Activated CD4-positive, alpha-beta T cell treated with anti-CD3 and anti-CD28 coated beads, Interleukin-2, amount 10 ng/mL, durations not matched to agents 24 days and 14 days (primary cell): ENCODE data around the gene TGM5. TPM values are rescaled to one million over a fixed set of nuclear protein-coding genes. Genes with fewer than 3 reads are reported as not detected.
"Not testable (repeated sequence)": the region's sequence is repeated elsewhere in the genome, so short reads cannot be mapped to it uniquely, and the experiment has no call there.

Source experiments
- DNase-seq: peaks from one replicate; pipeline ENCODE4 v3.0.0; 2022
- H3K27ac Mint-ChIP-seq: one replicate; pipeline ENCODE4 v1.8.0; 2022; ENCODE audit warnings: mild to moderate bottlenecking, mixed read lengths
- H3K27me3 Mint-ChIP-seq: one replicate; pipeline ENCODE4 v1.8.0; 2022; ENCODE audit warnings: mixed read lengths
- H3K36me3 Mint-ChIP-seq: one replicate; pipeline ENCODE4 v1.8.0; 2022; ENCODE audit warnings: low read depth, mild to moderate bottlenecking, mixed read lengths
- H3K4me1 Mint-ChIP-seq: one replicate; pipeline ENCODE4 v1.8.0; 2021; ENCODE audit warnings: mixed read lengths
- H3K4me3 Mint-ChIP-seq: one replicate; pipeline ENCODE4 v1.8.0; 2022; ENCODE audit warnings: mild to moderate bottlenecking, moderate library complexity, mixed read lengths
- H3K9me3 Mint-ChIP-seq: one replicate; pipeline ENCODE4 v1.8.0; 2021; ENCODE audit warnings: mixed read lengths
- intact Hi-C: fragments of 100-400 bp; cut with micrococcal nuclease; formaldehyde crosslinking; loops from one replicate; pipeline ENCODE4 v1.15.1; 2023
- total RNA-seq: library from RNA; stranded (reverse); gene quantifications from 2 replicates; pipeline ENCODE4 v1.2.3, GENCODE V29; 2022

Gene TGM5
- total RNA-seq, 1 donor from 2014 or later: not detected

DNA sequence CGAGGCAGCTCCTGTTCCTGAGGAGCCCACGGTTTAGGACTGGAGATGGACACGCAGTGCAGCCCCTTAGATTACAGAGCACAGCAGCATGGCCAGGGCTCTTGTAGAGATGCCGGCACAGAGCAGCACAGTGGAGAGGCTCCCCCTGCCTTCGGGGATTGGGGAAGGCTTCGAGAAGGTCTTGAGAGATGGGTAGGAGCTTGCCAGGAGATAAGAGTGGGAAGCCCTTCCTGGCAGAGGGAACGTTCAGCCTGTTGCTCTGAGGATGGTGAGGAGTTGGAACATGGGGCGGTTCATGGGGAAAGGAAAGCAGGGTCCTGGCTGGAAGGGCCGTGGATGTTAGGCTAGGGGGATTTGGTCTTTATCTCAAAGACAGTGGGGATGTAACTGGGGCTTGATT, 55.9 kb downstream of the TGM5 start:
- Mint-ChIP-seq H3K36me3 (no peaks in the 10 kb centered on the region), H3K27ac (no peak overlapping the region), H3K27me3 (peaks cover 16% of the 10 kb centered on the region), H3K9me3 (no peaks in the 10 kb centered on the region), H3K4me1 (no peaks in the 10 kb centered on the region), H3K4me3 (no peak overlapping the region)
- no peak for DNase-seq
- intact Hi-C loops: no loop called here

DNA sequence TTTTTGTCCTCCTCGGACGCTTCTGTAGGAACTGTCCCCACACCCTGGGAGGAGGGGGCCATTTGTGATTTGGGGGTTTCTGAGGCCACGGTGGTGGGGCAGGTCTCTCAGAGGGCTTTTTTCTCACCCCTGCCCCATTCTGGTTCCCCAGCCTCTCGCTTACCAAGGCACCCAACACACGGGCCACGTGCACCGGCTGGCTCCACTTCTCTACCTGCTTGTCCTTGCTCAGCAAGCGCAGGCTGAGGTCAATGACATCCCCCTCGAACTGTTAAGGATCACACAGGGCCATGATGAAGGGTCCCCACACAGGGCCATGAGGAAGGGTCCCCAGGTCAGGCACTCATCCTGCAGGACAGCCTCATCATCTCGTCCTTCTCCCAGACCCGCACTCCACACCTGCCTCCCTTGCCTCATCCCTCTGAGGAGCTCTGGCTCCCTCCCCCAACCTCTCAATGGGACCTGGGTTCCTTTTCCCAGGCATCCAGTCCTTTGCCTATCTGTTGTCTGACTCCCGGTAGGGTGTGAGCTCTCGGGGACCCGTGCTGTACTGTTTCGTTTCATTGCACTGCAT, 56.5 kb downstream of the TGM5 start:
- Mint-ChIP-seq H3K27ac (no peak overlapping the region), H3K9me3 (no peaks in the 10 kb centered on the region), H3K4me3 (no peak overlapping the region), H3K4me1 (no peaks in the 10 kb centered on the region), H3K27me3 (peaks cover 17% of the 10 kb centered on the region), H3K36me3 (no peaks in the 10 kb centered on the region)
- no peak for DNase-seq
- intact Hi-C loops: no loop called here

- no peaks in the 10 kb centered on the region for H3K9me3 Mint-ChIP-seq
- no peak for DNase-seq
- H3K4me1 Mint-ChIP-seq: peaks cover 3% of the 10 kb centered on the region
- H3K27ac Mint-ChIP-seq: no peak overlapping the region
- intact Hi-C loops: no loop called here
- no peaks in the 10 kb centered on the region for H3K36me3 Mint-ChIP-seq
- no peak overlapping the region for H3K4me3 Mint-ChIP-seq
- peaks cover 19% of the 10 kb centered on the region for H3K27me3 Mint-ChIP-seq
These were observed 57.5 kb downstream of the TGM5 start for GRCh38 chr15:43209059-43209824.

- H3K9me3 Mint-ChIP-seq: no peaks in the 10 kb centered on the region
- no peak for DNase-seq
These were observed 58.4 kb downstream of the TGM5 start for GRCh38 chr15:43208052-43209002.

DNA sequence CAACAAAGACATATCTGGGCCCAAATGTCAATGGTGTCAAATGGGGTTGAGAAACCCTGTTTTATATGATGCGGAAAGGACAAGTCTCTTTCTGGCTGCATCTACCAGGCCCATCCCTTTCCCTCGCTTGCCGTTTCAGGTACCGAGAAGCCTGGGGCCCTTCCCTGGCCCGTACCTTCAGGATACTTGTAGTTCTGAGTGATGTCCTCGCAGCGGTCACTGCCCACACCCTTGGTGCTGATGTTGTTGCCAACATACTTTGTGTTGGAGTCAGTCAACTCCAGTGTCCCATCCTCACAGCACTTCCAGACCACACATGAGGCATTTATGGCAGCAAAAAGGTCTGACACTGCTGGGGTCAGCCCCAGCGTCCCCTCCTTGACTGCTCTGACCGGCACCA, 59.7 kb downstream of the TGM5 start:
- H3K27ac Mint-ChIP-seq: no peak overlapping the region
- intact Hi-C loops: no loop called here
- peaks cover 5% of the 10 kb centered on the region for H3K4me1 Mint-ChIP-seq
- no peaks in the 10 kb centered on the region for H3K9me3 Mint-ChIP-seq
- H3K36me3 Mint-ChIP-seq: no peaks in the 10 kb centered on the region
- no peak overlapping the region for H3K4me3 Mint-ChIP-seq
- DNase-seq: no peak
- peaks cover 19% of the 10 kb centered on the region for H3K27me3 Mint-ChIP-seq

More at GRCh38 chr15:43208052-43209002, 58.4 kb downstream of the TGM5 start:
- Mint-ChIP-seq H3K36me3 (no peaks in the 10 kb centered on the region), H3K4me1 (peaks cover 5% of the 10 kb centered on the region), H3K27me3 (peaks cover 19% of the 10 kb centered on the region), H3K4me3 (no peak overlapping the region), H3K27ac (no peak overlapping the region)
- intact Hi-C loops: no loop called here

GRCh38 chr15:43206054-43206453, 60.7 kb downstream of the TGM5 start:
- Mint-ChIP-seq H3K27me3 (peaks cover 19% of the 10 kb centered on the region), H3K27ac (no peak overlapping the region), H3K4me3 (no peak overlapping the region), H3K9me3 (no peaks in the 10 kb centered on the region), H3K36me3 (no peaks in the 10 kb centered on the region), H3K4me1 (peaks cover 5% of the 10 kb centered on the region)
- DNase-seq: no peak
- intact Hi-C loops: no loop called here

DNA sequence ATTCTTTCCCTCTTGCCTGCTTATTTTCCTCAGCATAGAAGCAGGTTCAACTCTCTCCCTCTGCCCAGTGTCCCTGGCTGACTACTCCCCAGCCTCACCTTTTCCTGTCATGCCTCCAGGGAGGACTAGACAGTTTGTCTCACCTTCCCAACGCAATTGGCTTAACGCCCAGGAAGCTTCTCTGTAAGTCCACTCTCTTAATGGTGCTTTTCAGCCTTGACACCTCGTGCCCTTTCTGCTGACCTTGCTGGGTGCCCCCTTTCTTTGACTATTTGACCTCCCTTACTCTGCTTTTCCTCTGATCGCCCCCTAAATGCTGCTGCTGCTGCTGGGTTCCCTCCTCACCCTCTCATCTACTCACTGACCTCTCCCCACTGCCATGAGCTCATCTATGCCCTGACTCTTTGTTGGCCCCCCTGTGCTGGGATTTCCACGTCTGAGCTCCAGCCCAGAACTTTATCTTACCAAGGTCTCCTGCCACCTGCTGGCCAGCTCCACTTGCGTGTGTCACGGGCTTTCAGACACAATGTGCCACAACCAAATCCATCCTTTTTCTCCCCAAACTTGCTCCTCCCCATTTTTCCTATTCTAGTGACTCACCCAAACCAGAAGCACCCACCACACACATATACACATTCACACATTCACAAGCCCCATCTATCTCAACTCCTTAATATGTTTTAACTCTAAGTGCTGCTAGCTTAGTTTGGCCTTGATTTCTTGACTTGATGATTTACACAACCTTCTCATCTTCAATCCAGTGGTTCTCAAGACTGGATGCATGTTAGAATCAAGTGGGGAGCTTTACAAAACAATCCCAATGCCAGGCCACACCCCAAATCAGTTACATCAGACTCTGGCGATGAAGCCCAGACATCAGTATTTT, 62.5 kb downstream of the TGM5 start:
- intact Hi-C loops: loop anchor here (2.0 to 5.0 kb wide), 2 partner anchors 17 to 502 kb away; no protein-coding TSS in a partner anchor
- H3K27ac Mint-ChIP-seq: no peak overlapping the region
- H3K9me3 Mint-ChIP-seq: no peaks in the 10 kb centered on the region
- H3K36me3 Mint-ChIP-seq: peaks cover 1% of the 10 kb centered on the region
- H3K4me1 Mint-ChIP-seq: peaks cover 12% of the 10 kb centered on the region
- H3K27me3 Mint-ChIP-seq: peaks cover 13% of the 10 kb centered on the region
- H3K4me3 Mint-ChIP-seq: no peak overlapping the region
- peak; percentile 85 for DNase-seq

- Mint-ChIP-seq H3K27me3 (peaks cover 4% of the 10 kb centered on the region), H3K4me1 (peaks cover 12% of the 10 kb centered on the region), H3K36me3 (peaks cover 24% of the 10 kb centered on the region), H3K9me3 (no peaks in the 10 kb centered on the region), H3K27ac (no peak overlapping the region), H3K4me3 (no peak overlapping the region)
- DNase-seq: no peak
- intact Hi-C loops: loop anchor here (5.0 kb wide), 1 partner anchor 498 kb away; no protein-coding TSS in a partner anchor
These were observed 66.7 kb downstream of the TGM5 start for GRCh38 chr15:43199945-43200488.

DNA sequence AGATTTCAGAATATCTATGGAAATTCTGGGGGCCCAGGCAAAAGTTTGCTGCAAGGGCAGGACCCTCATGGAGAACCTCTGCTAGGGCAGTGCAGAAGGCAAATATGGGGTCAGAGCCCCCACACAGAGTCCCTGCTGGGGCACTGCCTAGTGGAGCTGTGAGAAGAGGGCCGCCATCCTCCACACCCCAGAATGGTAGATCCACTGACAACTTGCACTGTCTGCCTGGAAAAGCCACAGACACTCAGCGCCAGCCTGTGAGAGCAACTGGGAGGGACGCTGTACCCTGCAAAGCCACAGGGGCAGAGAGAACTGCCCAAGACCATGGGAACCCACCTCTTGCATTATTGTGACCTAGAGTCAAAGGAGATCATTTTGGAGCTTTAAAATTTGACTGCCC, 67.7 kb downstream of the TGM5 start:
- H3K36me3 Mint-ChIP-seq: peaks cover 31% of the 10 kb centered on the region
- intact Hi-C loops: no loop called here
- no peaks in the 10 kb centered on the region for H3K9me3 Mint-ChIP-seq
- no peak overlapping the region for H3K4me3 Mint-ChIP-seq
- DNase-seq: no peak
- H3K4me1 Mint-ChIP-seq: peaks cover 8% of the 10 kb centered on the region
- no peak overlapping the region for H3K27ac Mint-ChIP-seq
- no peaks in the 10 kb centered on the region for H3K27me3 Mint-ChIP-seq

DNA sequence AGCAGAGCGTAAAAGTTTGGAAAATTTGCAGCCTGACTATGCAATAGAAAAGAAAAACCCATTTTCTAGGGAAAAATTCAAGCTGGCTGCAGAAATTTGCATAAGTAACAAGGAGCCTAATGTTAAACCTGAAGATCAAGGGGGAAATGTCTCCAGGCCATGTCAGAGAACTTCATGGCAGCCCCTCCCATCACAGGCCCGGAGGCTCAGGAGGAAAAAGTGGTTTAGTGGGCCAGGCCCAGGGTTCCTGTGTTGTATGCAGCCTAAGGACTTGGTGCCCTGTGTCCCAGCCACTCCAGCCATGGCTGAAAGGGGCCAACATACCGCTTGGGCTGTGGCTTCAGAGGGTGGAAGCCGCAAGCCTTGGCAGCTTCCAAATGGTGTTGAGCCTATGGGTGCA, 68.2 kb downstream of the TGM5 start:
- H3K9me3 Mint-ChIP-seq, DNase-seq, H3K4me3 Mint-ChIP-seq, H3K27ac Mint-ChIP-seq, intact Hi-C loops, H3K4me1 Mint-ChIP-seq, H3K27me3 Mint-ChIP-seq: not testable (repeated sequence)
- H3K36me3 Mint-ChIP-seq: peaks cover 31% of the 10 kb centered on the region

DNA sequence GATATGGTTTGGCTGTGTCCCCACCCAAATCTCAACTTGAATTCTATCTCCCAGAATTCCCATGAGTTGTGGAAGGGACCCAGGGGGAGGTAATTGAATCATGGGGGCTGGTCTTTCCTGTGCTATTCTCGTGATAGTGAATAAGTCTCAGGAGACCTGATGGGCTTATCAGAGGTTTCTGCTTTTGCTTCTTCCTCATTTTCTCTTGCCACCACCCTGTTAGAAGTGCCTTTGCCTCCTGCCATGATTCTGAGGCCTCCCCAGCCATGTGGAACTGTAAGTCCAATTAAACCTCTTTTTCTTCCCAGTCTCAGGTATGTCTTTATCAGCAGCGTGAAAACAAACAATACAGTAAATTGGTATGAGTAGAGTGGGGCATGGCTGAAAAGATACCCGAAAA, 69.0 kb downstream of the TGM5 start:
- not testable (repeated sequence) for H3K27me3 Mint-ChIP-seq, H3K4me1 Mint-ChIP-seq

DNA sequence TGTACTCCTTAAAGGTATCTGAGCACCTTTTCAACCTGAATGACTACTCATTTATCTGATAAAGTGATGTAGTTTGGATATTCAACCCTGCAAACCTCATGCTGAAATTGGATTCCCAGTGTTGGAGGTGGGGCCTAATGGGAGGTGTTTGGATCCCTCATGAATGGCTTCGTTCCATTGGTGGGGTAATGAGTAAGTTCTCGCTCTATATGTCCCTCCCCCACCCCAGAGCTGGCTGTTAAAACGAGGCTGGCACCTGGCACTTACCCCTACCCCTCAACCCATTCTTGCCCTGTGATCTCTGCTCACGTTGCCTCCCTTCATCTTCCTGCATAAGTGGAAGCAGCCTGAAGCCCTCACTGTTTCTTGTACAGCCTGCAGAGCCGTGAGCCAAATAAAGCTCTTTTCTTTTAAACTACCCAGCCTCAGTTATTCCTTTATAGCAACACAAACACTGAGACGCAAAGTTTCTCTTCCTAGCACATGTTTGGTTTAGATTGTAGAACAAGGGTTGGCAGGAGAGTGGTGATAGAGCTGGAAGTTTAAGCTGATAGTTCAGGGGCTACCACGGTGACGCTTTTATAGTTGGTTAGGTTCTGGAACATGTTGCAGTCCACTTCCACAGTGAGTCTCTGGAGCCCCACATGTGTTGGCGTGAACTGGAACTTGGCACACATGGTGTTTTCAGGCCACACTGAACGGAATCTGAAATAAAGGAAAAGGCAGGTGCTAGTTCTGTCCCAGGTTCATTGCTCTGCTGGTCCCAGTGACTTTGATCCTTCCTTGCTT, 69.8 kb downstream of the TGM5 start:
- Mint-ChIP-seq H3K27me3 (no peaks in the 10 kb centered on the region), H3K36me3 (peaks cover 41% of the 10 kb centered on the region), H3K4me1 (peaks cover 8% of the 10 kb centered on the region), H3K4me3 (no peak overlapping the region), H3K9me3 (no peaks in the 10 kb centered on the region), H3K27ac (no peak overlapping the region)
- DNase-seq: no peak
- intact Hi-C loops: no loop called here

More for the DNA sequence above, 69.0 kb downstream of the TGM5 start:
- H3K9me3 Mint-ChIP-seq, intact Hi-C loops, H3K27ac Mint-ChIP-seq, H3K4me3 Mint-ChIP-seq, DNase-seq: not testable (repeated sequence)
- H3K36me3 Mint-ChIP-seq: peaks cover 36% of the 10 kb centered on the region
